Ovary (tissue), 3 donors: Measurements from ENCODE around the gene FBN3.

ENCODE experiments used
- POLR2A ChIP-seq: fragments of 450-650 bp; IDR thresholded peaks from one replicate; pipeline ENCODE4 v1.6.1; 2017; ENCODE audit warnings: antibody characterized with exemption, mild to moderate bottlenecking, moderate library complexity
- TF ChIP-seq, protein P1 (sequence below), 3 donors: fragments of 450-650 bp in 2 of 3; fragments of 200-600 bp in 1 of 3; IDR thresholded peaks; one replicate each; pipeline versions ENCODE4 v1.5.1 to v1.8.0; 2016 to 2022; ENCODE audit warnings: antibody characterized with exemption in 3 of 3, mild to moderate bottlenecking in 1 of 3
- donor health status: DM: no; HTN: no; CAD: no.

- no peak for TF ChIP-seq POLR2A
- TF ChIP-seq, protein P1, sequence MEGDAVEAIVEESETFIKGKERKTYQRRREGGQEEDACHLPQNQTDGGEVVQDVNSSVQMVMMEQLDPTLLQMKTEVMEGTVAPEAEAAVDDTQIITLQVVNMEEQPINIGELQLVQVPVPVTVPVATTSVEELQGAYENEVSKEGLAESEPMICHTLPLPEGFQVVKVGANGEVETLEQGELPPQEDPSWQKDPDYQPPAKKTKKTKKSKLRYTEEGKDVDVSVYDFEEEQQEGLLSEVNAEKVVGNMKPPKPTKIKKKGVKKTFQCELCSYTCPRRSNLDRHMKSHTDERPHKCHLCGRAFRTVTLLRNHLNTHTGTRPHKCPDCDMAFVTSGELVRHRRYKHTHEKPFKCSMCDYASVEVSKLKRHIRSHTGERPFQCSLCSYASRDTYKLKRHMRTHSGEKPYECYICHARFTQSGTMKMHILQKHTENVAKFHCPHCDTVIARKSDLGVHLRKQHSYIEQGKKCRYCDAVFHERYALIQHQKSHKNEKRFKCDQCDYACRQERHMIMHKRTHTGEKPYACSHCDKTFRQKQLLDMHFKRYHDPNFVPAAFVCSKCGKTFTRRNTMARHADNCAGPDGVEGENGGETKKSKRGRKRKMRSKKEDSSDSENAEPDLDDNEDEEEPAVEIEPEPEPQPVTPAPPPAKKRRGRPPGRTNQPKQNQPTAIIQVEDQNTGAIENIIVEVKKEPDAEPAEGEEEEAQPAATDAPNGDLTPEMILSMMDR (IDR thresholded peaks at IDR 0.05), result no peak
Measured at GRCh38 chr19:8089664-8090601, 59.5 kb downstream of the FBN3 start.
